Measurements from ENCODE around the gene NUDT7. TPM values are rescaled to one million over a fixed set of nuclear protein-coding genes. Genes with fewer than 3 reads are reported as not detected.

The NUDT7 gene
- total RNA-seq, 1 donor from 2014 or later: 7.9 TPM

DNA sequence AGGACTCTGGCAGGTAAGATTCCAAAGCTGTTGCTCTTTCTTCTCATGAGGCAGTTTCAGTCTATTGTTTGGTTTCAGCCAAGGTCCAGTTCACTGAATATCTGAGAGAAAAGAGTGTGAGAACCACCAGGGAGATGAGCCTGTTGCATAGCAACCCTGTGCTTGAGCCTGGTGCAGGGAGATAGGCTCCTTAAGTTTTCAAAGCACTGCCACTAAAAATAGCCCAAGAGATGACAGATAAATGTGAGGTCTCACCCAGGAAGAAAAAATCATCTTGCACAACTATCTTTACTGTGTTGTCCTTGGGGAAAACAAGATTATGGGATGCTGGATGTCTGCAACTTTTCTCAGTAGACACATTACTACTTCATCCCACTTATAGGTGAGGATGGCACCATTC, 26.2 kb upstream of the NUDT7 start:
- H3K27me3 Mint-ChIP-seq (ENCODE audit: unreplicated experiment): no peaks in the 10 kb centered on the region
- H3K27ac Mint-ChIP-seq (ENCODE audit: unreplicated experiment): no peak overlapping the region
- H3K9me3 Mint-ChIP-seq (ENCODE audit: unreplicated experiment): no peaks in the 10 kb centered on the region
- H3K36me3 Mint-ChIP-seq (ENCODE audit: low read depth, unreplicated experiment): no peaks in the 10 kb centered on the region
- TF ChIP-seq, protein P1, sequence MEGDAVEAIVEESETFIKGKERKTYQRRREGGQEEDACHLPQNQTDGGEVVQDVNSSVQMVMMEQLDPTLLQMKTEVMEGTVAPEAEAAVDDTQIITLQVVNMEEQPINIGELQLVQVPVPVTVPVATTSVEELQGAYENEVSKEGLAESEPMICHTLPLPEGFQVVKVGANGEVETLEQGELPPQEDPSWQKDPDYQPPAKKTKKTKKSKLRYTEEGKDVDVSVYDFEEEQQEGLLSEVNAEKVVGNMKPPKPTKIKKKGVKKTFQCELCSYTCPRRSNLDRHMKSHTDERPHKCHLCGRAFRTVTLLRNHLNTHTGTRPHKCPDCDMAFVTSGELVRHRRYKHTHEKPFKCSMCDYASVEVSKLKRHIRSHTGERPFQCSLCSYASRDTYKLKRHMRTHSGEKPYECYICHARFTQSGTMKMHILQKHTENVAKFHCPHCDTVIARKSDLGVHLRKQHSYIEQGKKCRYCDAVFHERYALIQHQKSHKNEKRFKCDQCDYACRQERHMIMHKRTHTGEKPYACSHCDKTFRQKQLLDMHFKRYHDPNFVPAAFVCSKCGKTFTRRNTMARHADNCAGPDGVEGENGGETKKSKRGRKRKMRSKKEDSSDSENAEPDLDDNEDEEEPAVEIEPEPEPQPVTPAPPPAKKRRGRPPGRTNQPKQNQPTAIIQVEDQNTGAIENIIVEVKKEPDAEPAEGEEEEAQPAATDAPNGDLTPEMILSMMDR (IDR thresholded peaks at IDR 0.05; ENCODE audit: unreplicated experiment): no peak
- no peak overlapping the region for H3K4me3 Mint-ChIP-seq (ENCODE audit: unreplicated experiment)
- no peaks in the 10 kb centered on the region for H3K4me1 Mint-ChIP-seq (ENCODE audit: unreplicated experiment)
- DNase-seq (ENCODE audit: low spot score): no peak

DNA sequence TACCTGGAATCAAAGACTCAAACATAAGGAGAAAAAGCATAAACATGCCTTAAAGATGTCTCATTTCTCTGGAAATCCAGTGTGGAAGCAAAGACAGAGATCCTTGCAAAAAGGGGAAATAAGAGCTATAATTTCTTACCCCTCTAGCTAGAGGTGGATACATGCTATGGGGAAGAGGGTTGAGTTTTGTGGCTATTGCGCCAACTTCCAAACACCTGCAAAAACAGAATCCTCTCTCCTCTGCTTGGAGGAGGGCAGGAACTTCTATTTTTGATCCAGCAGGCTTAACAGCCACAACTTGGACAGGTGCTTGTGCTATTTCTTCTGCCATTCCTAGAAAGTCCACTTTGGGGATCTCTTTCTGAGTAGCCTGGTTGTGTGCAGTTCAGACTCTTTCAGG, 21.5 kb upstream of the NUDT7 start:
- H3K27me3 Mint-ChIP-seq (ENCODE audit: unreplicated experiment): no peaks in the 10 kb centered on the region
- no peak for DNase-seq (ENCODE audit: low spot score)
- no peaks in the 10 kb centered on the region for H3K36me3 Mint-ChIP-seq (ENCODE audit: low read depth, unreplicated experiment)
- H3K4me3 Mint-ChIP-seq (ENCODE audit: unreplicated experiment): no peak overlapping the region
- H3K9me3 Mint-ChIP-seq (ENCODE audit: unreplicated experiment): no peaks in the 10 kb centered on the region
- TF ChIP-seq, protein P1 (IDR thresholded peaks at IDR 0.05; ENCODE audit: unreplicated experiment): no peak
- no peak overlapping the region for H3K27ac Mint-ChIP-seq (ENCODE audit: unreplicated experiment)
- H3K4me1 Mint-ChIP-seq (ENCODE audit: unreplicated experiment): no peaks in the 10 kb centered on the region

DNA sequence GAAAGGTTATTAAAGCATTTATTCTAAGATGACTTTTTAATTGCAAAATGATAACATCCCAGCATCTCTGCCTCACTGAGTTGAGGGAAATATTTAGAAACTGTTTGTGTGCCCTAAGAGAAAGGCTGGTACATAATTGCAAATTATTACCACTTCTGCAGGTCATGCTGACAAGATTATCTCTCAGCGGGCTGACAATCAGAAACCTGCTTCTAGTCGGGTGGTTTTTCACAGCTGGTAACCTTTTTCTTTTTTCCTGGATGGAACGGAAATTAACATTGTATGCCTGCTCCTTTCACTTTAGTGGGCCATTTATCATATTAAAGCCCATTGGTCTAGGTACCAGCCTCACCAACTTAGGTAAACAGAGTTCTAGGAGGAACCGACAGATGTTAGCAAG, 17.0 kb upstream of the NUDT7 start:
- H3K4me1 Mint-ChIP-seq (ENCODE audit: unreplicated experiment): no peaks in the 10 kb centered on the region
- H3K27me3 Mint-ChIP-seq (ENCODE audit: unreplicated experiment): no peaks in the 10 kb centered on the region
- TF ChIP-seq, protein P1 (IDR thresholded peaks at IDR 0.05; ENCODE audit: unreplicated experiment): no peak
- H3K9me3 Mint-ChIP-seq (ENCODE audit: unreplicated experiment): no peaks in the 10 kb centered on the region
- no peaks in the 10 kb centered on the region for H3K36me3 Mint-ChIP-seq (ENCODE audit: low read depth, unreplicated experiment)
- H3K27ac Mint-ChIP-seq (ENCODE audit: unreplicated experiment): no peak overlapping the region
- H3K4me3 Mint-ChIP-seq (ENCODE audit: unreplicated experiment): no peak overlapping the region
- DNase-seq (ENCODE audit: low spot score): no peak

DNA sequence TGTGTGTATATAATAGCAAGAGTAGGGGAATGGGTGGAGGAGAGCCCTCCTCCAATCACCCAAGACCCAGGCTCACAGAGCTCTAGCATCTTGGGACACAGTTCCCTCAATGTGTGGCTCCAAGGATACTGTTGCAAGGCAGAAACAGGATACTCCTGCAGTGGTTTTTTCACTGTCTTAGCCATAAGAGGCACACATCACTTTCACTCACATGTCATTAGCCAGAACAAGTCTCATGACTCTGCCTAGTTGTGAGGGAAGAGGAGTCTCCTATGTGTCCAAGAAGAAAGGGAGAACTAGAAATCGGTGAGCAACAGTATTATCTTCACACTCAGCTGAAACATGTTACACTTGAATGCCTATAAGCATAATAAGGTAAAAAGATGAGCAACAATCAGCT, 11.1 kb upstream of the NUDT7 start:
- no peaks in the 10 kb centered on the region for H3K9me3 Mint-ChIP-seq (ENCODE audit: unreplicated experiment)
- no peak for DNase-seq (ENCODE audit: low spot score)
- H3K4me3 Mint-ChIP-seq (ENCODE audit: unreplicated experiment): no peak overlapping the region
- H3K36me3 Mint-ChIP-seq (ENCODE audit: low read depth, unreplicated experiment): no peaks in the 10 kb centered on the region
- TF ChIP-seq, protein P1 (IDR thresholded peaks at IDR 0.05; ENCODE audit: unreplicated experiment): no peak
- H3K27ac Mint-ChIP-seq (ENCODE audit: unreplicated experiment): no peak overlapping the region
- H3K27me3 Mint-ChIP-seq (ENCODE audit: unreplicated experiment): no peaks in the 10 kb centered on the region
- no peaks in the 10 kb centered on the region for H3K4me1 Mint-ChIP-seq (ENCODE audit: unreplicated experiment)

DNA sequence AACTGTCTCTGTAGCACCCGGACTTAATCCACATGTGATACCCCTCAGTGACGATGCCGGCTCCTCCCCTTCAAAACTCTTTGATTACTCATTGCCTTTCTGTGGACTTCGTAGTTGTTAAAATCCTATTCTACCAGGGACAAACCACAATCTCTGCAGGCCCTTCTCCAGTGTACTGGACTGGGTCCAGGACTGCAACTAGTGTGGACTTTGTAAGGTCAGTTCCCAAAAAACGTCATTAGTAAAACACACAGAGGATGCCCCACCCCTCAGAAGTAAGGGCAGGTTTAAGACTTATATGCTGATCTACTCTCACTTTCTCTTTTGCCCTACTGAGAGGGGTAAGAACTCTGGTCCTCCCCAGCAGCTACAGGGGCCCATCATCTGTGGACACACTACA, 10.5 kb upstream of the NUDT7 start:
- Mint-ChIP-seq H3K27ac (ENCODE audit: unreplicated experiment) (no peak overlapping the region), H3K9me3 (ENCODE audit: unreplicated experiment) (no peaks in the 10 kb centered on the region), H3K4me3 (ENCODE audit: unreplicated experiment) (no peak overlapping the region), H3K4me1 (ENCODE audit: unreplicated experiment) (no peaks in the 10 kb centered on the region), H3K27me3 (ENCODE audit: unreplicated experiment) (no peaks in the 10 kb centered on the region), H3K36me3 (ENCODE audit: low read depth, unreplicated experiment) (no peaks in the 10 kb centered on the region)
- DNase-seq (ENCODE audit: low spot score): no peak
- TF ChIP-seq, protein P1 (IDR thresholded peaks at IDR 0.05; ENCODE audit: unreplicated experiment): no peak

All from endothelial cell (in vitro differentiated cells).